Fibroblast of lung (primary cell): ENCODE results near the gene IBA57.

Experiments used
- EZH2 ChIP-seq: IDR thresholded peaks from 2 replicates; pipeline ENCODE4 v1.5.1; 2012; ENCODE audit warnings: low read length, control low read depth, mild to moderate bottlenecking; ENCODE audit errors: missing control alignments
- TF ChIP-seq, protein P1 (sequence below), 2 donors: IDR thresholded peaks in 1 of 2; conservative IDR thresholded peaks in 1 of 2; 1 replicate in 1 of 2; 2 replicates in 1 of 2; pipeline ENCODE4 v1.5.1; 2011 to 2012; ENCODE audit warnings: low read length in 2 of 2, control low read depth in 1 of 2, inconsistent platforms in 1 of 2, low read depth in 1 of 2, mild to moderate bottlenecking in 1 of 2

DNA sequence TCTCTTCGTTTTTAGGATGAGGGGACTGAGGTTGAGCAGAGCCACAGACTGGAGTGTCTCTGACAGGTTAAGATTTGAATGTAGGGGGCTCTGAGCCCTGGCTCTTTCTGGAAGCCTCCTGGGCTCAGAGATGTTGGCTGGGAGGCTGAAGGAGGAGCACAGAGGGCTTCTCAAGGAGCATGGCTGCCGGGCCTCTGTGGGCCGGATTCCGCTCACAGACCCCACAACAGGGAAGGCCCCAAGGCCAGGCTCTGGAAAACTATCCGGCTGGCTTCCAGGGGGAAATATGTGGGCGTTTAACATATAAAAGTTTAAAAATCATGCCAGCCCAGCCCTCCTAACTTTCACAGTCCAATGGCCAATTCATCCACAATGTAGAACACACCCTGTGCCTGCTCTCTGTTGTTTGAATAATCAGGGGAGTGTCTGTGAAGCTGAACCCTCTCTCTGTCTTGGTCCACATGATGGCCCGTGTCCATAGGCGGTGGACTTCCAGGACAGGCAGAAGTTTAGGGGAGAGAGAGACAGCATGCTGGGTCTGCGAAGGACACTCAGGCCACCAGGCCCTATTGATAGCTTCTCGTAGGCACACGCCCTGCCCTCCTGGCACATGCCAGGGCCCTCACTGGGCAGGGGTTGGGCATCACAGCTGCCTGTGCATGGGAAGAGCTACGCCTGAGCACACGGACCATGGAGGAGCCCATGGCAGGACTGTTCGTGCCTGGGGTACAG is 53.1 kb downstream of the IBA57 start:
- TF ChIP-seq, protein P1, sequence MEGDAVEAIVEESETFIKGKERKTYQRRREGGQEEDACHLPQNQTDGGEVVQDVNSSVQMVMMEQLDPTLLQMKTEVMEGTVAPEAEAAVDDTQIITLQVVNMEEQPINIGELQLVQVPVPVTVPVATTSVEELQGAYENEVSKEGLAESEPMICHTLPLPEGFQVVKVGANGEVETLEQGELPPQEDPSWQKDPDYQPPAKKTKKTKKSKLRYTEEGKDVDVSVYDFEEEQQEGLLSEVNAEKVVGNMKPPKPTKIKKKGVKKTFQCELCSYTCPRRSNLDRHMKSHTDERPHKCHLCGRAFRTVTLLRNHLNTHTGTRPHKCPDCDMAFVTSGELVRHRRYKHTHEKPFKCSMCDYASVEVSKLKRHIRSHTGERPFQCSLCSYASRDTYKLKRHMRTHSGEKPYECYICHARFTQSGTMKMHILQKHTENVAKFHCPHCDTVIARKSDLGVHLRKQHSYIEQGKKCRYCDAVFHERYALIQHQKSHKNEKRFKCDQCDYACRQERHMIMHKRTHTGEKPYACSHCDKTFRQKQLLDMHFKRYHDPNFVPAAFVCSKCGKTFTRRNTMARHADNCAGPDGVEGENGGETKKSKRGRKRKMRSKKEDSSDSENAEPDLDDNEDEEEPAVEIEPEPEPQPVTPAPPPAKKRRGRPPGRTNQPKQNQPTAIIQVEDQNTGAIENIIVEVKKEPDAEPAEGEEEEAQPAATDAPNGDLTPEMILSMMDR (conservative IDR thresholded peaks at IDR 0.05 in 1 of 2, IDR thresholded peaks at IDR 0.05 in 1 of 2; ENCODE audit: low read depth in 1 of 2, low read length in 2 of 2) = no peak
- TF ChIP-seq EZH2 = no peak
